ENCODE data around the gene TTYH2. TPM values are rescaled to one million over a fixed set of nuclear protein-coding genes. Genes with fewer than 3 reads are reported as not detected.
"Not testable (repeated sequence)": the region's sequence is repeated elsewhere in the genome, so short reads cannot be mapped to it uniquely, and the experiment has no call there.

TTYH2 gene
- total and polyA plus RNA-seq, 2 donors (not counting 1 experiment from before 2014, with no cell fraction given) = 3.0 to 3.1 TPM

DNA sequence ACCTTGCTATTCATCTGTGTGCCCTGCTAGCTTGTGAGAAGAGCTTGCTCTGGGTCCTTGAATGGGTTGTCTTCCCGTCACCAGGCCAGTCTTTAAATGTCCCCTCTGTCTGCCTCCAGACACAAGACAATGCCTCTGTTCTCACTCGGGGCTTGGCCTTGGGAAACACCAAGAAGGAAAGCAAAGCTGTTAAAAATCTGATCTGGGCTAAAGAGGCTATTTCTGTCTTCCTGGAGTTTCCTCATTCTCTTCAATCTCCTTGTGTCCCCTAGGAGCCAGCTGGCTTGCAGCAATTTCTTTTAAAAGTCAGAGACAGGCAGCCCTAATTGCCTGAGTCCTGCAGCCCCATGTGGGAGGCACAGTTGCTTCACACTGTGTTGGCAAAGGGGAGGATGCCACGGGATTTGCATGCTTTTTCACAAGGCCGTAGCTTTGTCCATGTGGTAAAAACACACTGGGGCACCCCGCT is 63.2 kb downstream of the TTYH2 start:
- no peak overlapping the region for H3K27ac ChIP-seq (ENCODE audit: low read length in 2 of 2)
- no peak for TF ChIP-seq EZH2 (IDR thresholded peaks at IDR 0.05; ENCODE audit: borderline replicate concordance, insufficient read depth, low read depth, low read length, poor library complexity, severe bottlenecking)
- TF ChIP-seq, protein P1, sequence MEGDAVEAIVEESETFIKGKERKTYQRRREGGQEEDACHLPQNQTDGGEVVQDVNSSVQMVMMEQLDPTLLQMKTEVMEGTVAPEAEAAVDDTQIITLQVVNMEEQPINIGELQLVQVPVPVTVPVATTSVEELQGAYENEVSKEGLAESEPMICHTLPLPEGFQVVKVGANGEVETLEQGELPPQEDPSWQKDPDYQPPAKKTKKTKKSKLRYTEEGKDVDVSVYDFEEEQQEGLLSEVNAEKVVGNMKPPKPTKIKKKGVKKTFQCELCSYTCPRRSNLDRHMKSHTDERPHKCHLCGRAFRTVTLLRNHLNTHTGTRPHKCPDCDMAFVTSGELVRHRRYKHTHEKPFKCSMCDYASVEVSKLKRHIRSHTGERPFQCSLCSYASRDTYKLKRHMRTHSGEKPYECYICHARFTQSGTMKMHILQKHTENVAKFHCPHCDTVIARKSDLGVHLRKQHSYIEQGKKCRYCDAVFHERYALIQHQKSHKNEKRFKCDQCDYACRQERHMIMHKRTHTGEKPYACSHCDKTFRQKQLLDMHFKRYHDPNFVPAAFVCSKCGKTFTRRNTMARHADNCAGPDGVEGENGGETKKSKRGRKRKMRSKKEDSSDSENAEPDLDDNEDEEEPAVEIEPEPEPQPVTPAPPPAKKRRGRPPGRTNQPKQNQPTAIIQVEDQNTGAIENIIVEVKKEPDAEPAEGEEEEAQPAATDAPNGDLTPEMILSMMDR (IDR thresholded peaks at IDR 0.05) = no peak

DNA sequence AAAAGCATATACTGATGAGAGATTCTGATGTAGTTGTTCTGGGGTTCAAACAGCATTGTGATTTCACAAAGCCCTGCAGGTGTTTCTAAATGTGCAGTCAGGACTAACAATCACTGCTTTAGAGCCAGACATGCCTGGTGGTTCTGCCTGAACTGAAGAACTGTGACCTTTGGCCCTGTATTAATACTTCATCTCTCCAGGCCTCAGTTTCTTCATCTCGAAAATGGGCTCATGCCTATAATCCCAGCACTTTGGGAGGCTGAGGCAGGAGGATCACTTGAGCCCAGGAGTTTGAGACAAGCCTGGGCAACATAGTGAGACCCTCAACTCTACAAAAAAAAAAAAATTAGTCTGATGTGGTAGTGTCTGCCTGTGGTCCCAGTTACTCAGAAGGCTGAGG is 64.6 kb downstream of the TTYH2 start:
- no peaks in the 10 kb centered on the region for H3K9me3 Mint-ChIP-seq (ENCODE audit: insufficient read depth)
- no peaks in the 10 kb centered on the region for H4K20me1 ChIP-seq (ENCODE audit: control insufficient read depth, insufficient read depth, low read length, poor library complexity, severe bottlenecking)
- intact Hi-C loops (cut with micrococcal nuclease) = no loop called here
- DNase-seq = no peak
- H3K9ac ChIP-seq (ENCODE audit: low read length) = no peak overlapping the region
- no peaks in the 10 kb centered on the region for H3K79me2 ChIP-seq (ENCODE audit: control insufficient read depth, insufficient read depth, low read length)
- no peak overlapping the region for H3K4me3 Mint-ChIP-seq
- no peak overlapping the region for H3K4me2 ChIP-seq (replicated peaks; ENCODE audit: low read depth, low read length, poor library complexity, severe bottlenecking)
- POLR2A ChIA-PET = no interaction called here
- no CpG with 5 or more reads among the region's 1 CpG for WGBS (ENCODE audit: insufficient coverage)
- no peak for ATAC-seq (ENCODE audit: low read depth)
- no peak overlapping the region for H2AFZ ChIP-seq (ENCODE audit: insufficient read depth, low read depth, low read length, poor library complexity, severe bottlenecking)
- no peak overlapping the region for H3K27ac ChIP-seq (ENCODE audit: low read length in 2 of 2)
- CTCF ChIA-PET = no interaction called here
- peaks cover 0 to 9% (median 2%) of the 10 kb centered on the region in 4 experiments for H3K27me3 ChIP-seq (replicated peaks in 1 of 4; ENCODE audit: control extremely low read depth in 1 of 4, control insufficient read depth in 3 of 4, insufficient read depth in 4 of 4, low read length in 3 of 4)
- no peak overlapping the region for H3K4me3 ChIP-seq (ENCODE audit: control extremely low read depth in 1 of 5, extremely low read depth in 1 of 5, insufficient read depth in 1 of 5, low read depth in 2 of 5, low read length in 4 of 5)
- no peak overlapping the region for H3K27ac Mint-ChIP-seq
- H3K36me3 ChIP-seq (replicated peaks in 1 of 2; ENCODE audit: control extremely low read depth in 1 of 2, control insufficient read depth in 1 of 2, extremely low read depth in 1 of 2, insufficient read depth in 2 of 2, low read length in 1 of 2) = no peaks in the 10 kb centered on the region
- peaks cover 17% of the 10 kb centered on the region for H3K4me1 Mint-ChIP-seq
- TF ChIP-seq EZH2 (IDR thresholded peaks at IDR 0.05; ENCODE audit: borderline replicate concordance, insufficient read depth, low read depth, low read length, poor library complexity, severe bottlenecking) = no peak
- TF ChIP-seq, protein P1 (IDR thresholded peaks at IDR 0.05) = no peak
- no peaks in the 10 kb centered on the region for H3K9me3 ChIP-seq (ENCODE audit: control extremely low read depth in 1 of 3, control insufficient read depth in 2 of 3, insufficient read depth in 1 of 3, low read length in 2 of 3)
- peaks cover 12 to 23% of the 10 kb centered on the region in 2 donors for H3K4me1 ChIP-seq (ENCODE audit: control insufficient read depth in 2 of 2, insufficient read depth in 2 of 2, low read length in 2 of 2)
- H3K27me3 Mint-ChIP-seq = peaks cover 29% of the 10 kb centered on the region

More for the DNA sequence above, 63.2 kb downstream of the TTYH2 start:
- peaks cover 0 to 9% (median 0%) of the 10 kb centered on the region in 4 experiments for H3K27me3 ChIP-seq (replicated peaks in 1 of 4; ENCODE audit: control extremely low read depth in 1 of 4, control insufficient read depth in 3 of 4, insufficient read depth in 4 of 4, low read length in 3 of 4)
- DNase-seq (no peak), ATAC-seq (ENCODE audit: low read depth) (no peak)
- peaks cover 12 to 23% of the 10 kb centered on the region in 2 donors for H3K4me1 ChIP-seq (ENCODE audit: control insufficient read depth in 2 of 2, insufficient read depth in 2 of 2, low read length in 2 of 2)
- no peaks in the 10 kb centered on the region for H4K20me1 ChIP-seq (ENCODE audit: control insufficient read depth, insufficient read depth, low read length, poor library complexity, severe bottlenecking)
- peaks cover 16% of the 10 kb centered on the region for H3K4me1 Mint-ChIP-seq
- H3K4me2 ChIP-seq (replicated peaks; ENCODE audit: low read depth, low read length, poor library complexity, severe bottlenecking) = no peak overlapping the region
- 73% methylated on average over 5 of the region's 5 CpGs for WGBS (ENCODE audit: insufficient coverage)
- H3K27ac Mint-ChIP-seq = no peak overlapping the region
- ChIA-PET CTCF (no interaction called here), POLR2A (no interaction called here)
- H3K79me2 ChIP-seq (ENCODE audit: control insufficient read depth, insufficient read depth, low read length) = no peaks in the 10 kb centered on the region
- intact Hi-C loops (cut with micrococcal nuclease) = no loop called here
- H3K9me3 Mint-ChIP-seq (ENCODE audit: insufficient read depth) = no peaks in the 10 kb centered on the region
- no peak overlapping the region for H3K4me3 ChIP-seq (ENCODE audit: control extremely low read depth in 1 of 5, extremely low read depth in 1 of 5, insufficient read depth in 1 of 5, low read depth in 2 of 5, low read length in 4 of 5)
- H3K27me3 Mint-ChIP-seq = peaks cover 37% of the 10 kb centered on the region
- no peak overlapping the region for H3K4me3 Mint-ChIP-seq
- no peaks in the 10 kb centered on the region for H3K36me3 ChIP-seq (replicated peaks in 1 of 2; ENCODE audit: control extremely low read depth in 1 of 2, control insufficient read depth in 1 of 2, extremely low read depth in 1 of 2, insufficient read depth in 2 of 2, low read length in 1 of 2)
- no peak overlapping the region for H3K9ac ChIP-seq (ENCODE audit: low read length)
- H3K9me3 ChIP-seq (ENCODE audit: control extremely low read depth in 1 of 3, control insufficient read depth in 2 of 3, insufficient read depth in 1 of 3, low read length in 2 of 3) = no peaks in the 10 kb centered on the region
- H2AFZ ChIP-seq (ENCODE audit: insufficient read depth, low read depth, low read length, poor library complexity, severe bottlenecking) = no peak overlapping the region

DNA sequence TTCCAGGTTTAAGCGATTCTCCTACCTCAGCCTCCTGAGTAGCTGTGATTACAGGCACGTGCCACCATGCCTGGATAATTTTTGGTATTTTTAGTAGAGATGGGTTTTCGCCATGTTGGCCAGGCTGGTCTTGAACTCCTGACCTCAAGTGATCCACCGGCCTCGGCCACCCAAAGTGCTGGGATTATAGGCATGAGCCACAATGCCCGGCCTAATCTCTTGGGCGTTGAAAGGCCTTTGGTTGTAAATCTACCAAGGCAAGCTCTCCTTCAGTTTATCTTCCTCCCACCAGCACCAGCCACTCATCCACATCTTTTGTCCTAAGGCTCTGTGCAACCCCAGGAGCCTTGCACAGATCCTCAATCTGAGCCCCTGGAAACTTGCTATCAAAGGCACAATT is 66.2 kb downstream of the TTYH2 start:
- H3K79me2 ChIP-seq (ENCODE audit: control insufficient read depth, insufficient read depth, low read length); H3K4me3 ChIP-seq (ENCODE audit: control extremely low read depth in 1 of 5, extremely low read depth in 1 of 5, insufficient read depth in 1 of 5, low read depth in 2 of 5, low read length in 4 of 5); H4K20me1 ChIP-seq (ENCODE audit: control insufficient read depth, insufficient read depth, low read length, poor library complexity, severe bottlenecking); H3K4me2 ChIP-seq (replicated peaks; ENCODE audit: low read depth, low read length, poor library complexity, severe bottlenecking); H3K27me3 ChIP-seq (replicated peaks in 1 of 4; ENCODE audit: control extremely low read depth in 1 of 4, control insufficient read depth in 3 of 4, insufficient read depth in 4 of 4, low read length in 3 of 4); intact Hi-C loops (cut with micrococcal nuclease); H3K36me3 ChIP-seq (replicated peaks in 1 of 2; ENCODE audit: control extremely low read depth in 1 of 2, control insufficient read depth in 1 of 2, extremely low read depth in 1 of 2, insufficient read depth in 2 of 2, low read length in 1 of 2); H3K9me3 Mint-ChIP-seq (ENCODE audit: insufficient read depth); H3K4me3 Mint-ChIP-seq; DNase-seq; H3K27ac ChIP-seq (ENCODE audit: low read length in 2 of 2); H3K9ac ChIP-seq (ENCODE audit: low read length); H3K4me1 Mint-ChIP-seq; H3K9me3 ChIP-seq (ENCODE audit: control extremely low read depth in 1 of 3, control insufficient read depth in 2 of 3, insufficient read depth in 1 of 3, low read length in 2 of 3); ATAC-seq (ENCODE audit: low read depth); H3K27ac Mint-ChIP-seq; POLR2A ChIA-PET: not testable (repeated sequence)
- Histone ChIP-seq H3K4me1 (ENCODE audit: control insufficient read depth in 2 of 2, insufficient read depth in 2 of 2, low read length in 2 of 2) (peaks cover 2 to 14% of the 10 kb centered on the region in 2 donors), H2AFZ (ENCODE audit: insufficient read depth, low read depth, low read length, poor library complexity, severe bottlenecking) (peak overlapping the region; percentile 38)
- CTCF ChIA-PET = interaction anchor here (0.6 kb wide), 1 partner anchor 73 kb away, joined by 3 read pairs; no protein-coding TSS in a partner anchor
- 95% methylated on average over 3 of the region's 7 CpGs for WGBS (ENCODE audit: insufficient coverage)
- H3K27me3 Mint-ChIP-seq = peaks cover 16% of the 10 kb centered on the region
